GM19043 (cell line): ENCODE results near the gene ACOXL.
"Not testable (repeated sequence)": the region's sequence is repeated elsewhere in the genome, so short reads cannot be mapped to it uniquely, and the experiment has no call there.

Experiments used
- ATAC-seq: cut with Tn5 transposase; IDR thresholded peaks from one replicate; pipeline ENCODE4 v1.9.1; 2021; ENCODE audit warnings: low read depth; ENCODE audit not compliant: unreplicated experiment

The ACOXL gene

GRCh38 chr2:110732422-110733413 is at the start of gene ACOXL:
Gene ACOXL, plus strand, starts transcription at chr2:110732573. Its CDS starts 35,817 bp downstream, at chr2:110768390.
- no peak for ATAC-seq

- no peak for ATAC-seq
Observed at GRCh38 chr2:110682872-110683271, 49.5 kb upstream of the ACOXL start.

GRCh38 chr2:110687775-110688484 is 44.4 kb upstream of the ACOXL start:
- ATAC-seq = not testable (repeated sequence)

DNA sequence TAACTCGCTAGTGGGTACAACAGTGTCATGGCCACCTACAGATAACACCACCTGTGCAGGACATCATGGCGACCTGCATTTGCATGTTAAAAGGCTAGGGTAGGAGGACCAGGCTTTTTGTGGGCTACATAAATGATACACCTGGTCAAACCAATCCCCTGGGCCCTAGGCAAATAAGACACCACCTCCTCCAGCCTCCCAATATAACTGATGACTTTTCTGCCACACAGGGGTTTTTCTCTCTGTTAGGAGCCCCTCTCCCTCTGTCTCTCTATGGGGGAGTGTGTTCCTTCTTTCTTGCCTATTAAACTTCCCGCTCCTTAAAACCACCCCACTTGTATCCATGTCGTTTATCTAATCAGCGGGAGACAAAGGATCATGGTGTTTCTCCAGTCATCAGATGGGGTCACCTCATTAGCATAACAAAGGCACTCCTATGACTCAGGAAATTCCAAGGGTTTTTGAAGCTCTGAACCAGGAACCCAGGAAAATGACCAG is 43.7 kb upstream of the ACOXL start:
- ATAC-seq = no peak

DNA sequence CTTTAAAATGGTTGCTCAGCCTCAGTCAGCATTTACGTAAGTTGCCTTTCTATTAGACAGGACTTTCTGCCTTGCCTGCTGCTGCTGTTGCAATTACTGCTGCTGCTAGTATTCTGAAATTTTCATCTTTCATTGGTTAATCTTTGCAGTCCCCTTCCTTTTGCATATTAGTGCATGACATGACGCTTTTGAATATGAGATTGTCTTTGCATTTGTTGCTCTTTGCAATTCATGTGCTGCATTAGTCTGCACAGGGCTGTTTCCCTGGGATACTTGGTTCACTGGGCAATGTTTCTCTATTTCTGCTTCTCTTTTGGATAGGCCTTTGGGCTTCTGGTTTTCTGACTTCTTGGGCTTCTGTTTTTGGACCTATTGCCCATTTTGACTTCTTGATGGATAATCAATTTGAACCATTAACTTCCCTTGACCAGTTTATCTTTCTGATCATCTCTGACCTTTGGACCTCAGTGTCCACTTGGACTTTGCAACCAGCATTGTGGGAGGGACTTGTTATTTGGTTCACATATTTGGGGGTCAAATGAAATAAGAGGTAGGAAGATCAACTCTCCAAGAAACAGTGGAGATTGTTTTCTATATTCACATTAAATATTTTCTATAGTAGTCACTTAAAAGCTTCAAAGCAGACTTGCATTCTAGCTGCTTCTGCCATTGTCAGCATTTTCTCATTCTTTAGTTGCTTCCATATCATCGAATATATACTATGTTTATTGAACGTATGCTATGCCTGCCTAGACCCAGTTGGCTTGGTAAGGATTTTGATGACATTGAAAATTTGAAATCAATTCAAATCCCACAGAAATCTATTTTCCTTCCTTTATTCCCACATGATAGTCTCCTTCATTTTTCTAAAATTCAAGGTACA is 42.0 kb upstream of the ACOXL start:
- ATAC-seq = no peak

- no peak for ATAC-seq
Observed at GRCh38 chr2:110691612-110692258, 40.6 kb upstream of the ACOXL start.

GRCh38 chr2:110695146-110695898 is 37.1 kb upstream of the ACOXL start:
- not testable (repeated sequence) for ATAC-seq

GRCh38 chr2:110698253-110698652 is 34.1 kb upstream of the ACOXL start:
- ATAC-seq = not testable (repeated sequence)

DNA sequence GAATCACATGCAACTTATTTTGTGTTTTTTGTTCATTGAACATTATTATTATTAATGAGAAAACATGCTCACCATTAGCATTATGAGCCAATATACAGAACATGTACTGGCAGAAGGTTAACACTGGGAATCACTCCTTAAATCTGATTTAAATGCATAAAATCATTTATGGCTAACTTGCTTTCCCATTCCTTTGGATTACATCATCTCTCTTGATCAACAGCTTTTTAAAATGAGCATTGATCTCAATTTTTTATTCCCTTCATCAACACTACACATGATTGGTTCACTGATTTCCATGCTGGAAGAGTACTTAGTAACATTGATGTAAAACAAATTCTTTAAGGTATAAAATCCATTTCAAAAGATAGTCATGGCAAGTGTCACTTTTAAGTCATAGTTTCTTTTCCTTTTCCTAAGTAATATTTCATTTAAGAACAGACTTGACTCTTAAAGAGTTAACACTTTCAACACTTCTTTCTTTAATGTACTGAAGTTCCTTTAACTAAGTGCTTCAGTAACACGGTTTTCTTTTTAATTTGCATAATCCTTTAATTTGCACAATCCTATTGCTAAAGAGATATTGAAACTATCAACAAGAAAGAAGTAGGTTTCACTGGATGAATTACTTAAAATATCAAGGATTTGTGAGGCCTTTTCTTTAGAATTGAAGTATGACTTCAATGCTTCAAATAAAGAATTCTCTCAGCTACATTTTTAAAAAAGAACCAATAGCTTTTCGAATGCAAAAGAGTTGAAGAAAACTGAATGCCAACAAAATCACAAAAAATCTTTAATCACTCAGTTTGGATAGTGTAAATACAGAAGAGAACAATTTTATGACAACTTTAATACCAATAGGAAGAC is 29.6 kb upstream of the ACOXL start:
- no peak for ATAC-seq

GRCh38 chr2:110707386-110707965 is 24.9 kb upstream of the ACOXL start:
- no peak for ATAC-seq

- ATAC-seq = no peak
Observed at GRCh38 chr2:110708455-110708854, 23.9 kb upstream of the ACOXL start.

DNA sequence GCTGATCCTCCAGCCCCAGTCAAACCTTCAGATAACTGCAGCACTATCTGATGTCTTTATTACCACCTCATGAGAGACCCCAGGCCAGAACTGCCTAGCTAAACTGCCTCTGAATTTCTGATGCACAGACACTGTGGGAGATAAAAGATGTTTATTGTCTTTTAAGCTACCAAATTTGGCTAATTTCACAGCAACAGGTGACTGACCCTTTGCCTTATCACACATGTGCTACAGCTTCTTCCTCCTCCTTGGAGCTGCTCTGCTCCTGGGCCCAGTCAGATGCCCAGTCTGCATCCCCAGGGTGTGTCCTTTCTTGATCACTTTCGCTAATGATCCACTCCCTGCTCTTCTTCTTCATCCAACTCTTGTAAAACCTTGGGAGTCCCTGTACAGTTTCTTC is 19.6 kb upstream of the ACOXL start:
- no peak for ATAC-seq

DNA sequence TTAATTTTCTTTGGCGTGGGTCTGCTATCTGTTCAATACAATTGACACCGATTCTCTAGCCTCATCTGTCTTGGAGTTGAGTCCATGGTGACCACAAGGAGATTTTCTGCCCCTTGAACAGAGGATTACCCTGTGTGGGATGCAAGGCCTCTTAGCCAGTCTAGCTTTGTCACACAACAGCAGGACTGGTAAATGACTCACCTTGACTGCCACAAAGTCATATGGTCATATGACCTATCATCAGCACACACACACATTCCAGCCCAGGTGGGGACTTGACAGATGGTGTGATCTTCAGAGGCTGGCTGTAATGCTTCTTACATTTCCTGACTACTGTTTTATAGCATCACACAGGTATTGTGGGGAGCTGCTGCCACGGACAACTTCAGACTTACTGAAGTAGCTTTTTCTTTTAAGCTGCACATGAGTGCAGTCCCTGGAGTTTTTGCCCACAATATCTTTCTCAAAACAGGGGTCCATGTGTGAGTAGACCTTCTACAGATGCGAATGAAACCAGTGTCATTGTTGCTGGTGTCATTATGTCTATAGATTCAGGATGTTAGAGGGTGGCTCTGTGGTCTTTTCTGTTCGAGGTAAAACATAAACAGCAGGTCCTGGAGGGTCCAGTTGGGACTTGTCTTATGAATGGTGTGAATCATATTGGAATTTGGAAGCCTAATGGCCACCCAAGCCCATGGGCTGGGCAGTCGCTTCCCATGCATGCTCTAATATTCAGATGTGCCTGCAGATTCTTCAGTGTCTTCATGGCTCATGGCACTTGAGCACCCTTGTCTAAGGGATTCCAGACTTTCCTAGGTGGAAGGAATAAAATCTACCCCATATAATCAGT is 18.6 kb upstream of the ACOXL start:
- no peak for ATAC-seq

GRCh38 chr2:110714452-110715224 is 17.7 kb upstream of the ACOXL start:
- ATAC-seq = no peak

GRCh38 chr2:110716959-110717645 is 15.3 kb upstream of the ACOXL start:
- ATAC-seq = no peak

DNA sequence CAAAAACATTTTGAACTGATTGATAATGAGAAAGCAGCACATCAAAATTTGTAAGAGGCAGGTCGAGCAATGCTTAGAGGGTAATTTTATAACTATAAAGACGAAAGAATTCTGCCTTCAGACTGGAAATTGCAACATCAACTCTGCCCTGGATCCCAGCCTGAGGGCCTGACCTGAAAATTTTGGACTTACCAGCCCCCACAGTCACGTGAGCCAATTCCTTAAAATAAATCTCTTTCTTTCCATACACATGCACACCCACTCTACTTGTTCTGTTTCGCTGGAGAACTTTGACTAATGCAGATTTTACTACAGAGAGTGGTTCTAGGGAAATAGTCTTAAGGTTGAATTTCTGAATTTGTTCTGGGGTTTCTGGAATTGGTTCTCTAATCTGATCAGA is 14.6 kb upstream of the ACOXL start:
- ATAC-seq = no peak
